ENCODE data around the gene PAFAH1B1. TPM values are rescaled to one million over a fixed set of nuclear protein-coding genes. Genes with fewer than 3 reads are reported as not detected.

The PAFAH1B1 gene
- total RNA-seq, 4 donors from 2014 or later = 33.4 to 91.6 (median 78.8) TPM

- Histone ChIP-seq H3K4me1 (peaks cover 0 to 12% (median 3%) of the 10 kb centered on the region in 3 donors), H3K27me3 (peaks cover 0 to 36% (median 0%) of the 10 kb centered on the region in 4 donors), H3K9me3 (no peaks in the 10 kb centered on the region), H3K36me3 (no peaks in the 10 kb centered on the region), H3K4me3 (no peak overlapping the region), H3K27ac (no peak overlapping the region)
- DNase-seq = no peak
- TF ChIP-seq POLR2A (IDR thresholded peaks at IDR 0.05) (no peak), CTCF (IDR thresholded peaks at IDR 0.05) (no peak)
- WGBS, 2 donors = 47 to 53% methylated on average over 10 of the region's 10 CpGs
- intact Hi-C loops (cut with DNase I) = no loop called here
These were observed 42.0 kb upstream of the PAFAH1B1 start for GRCh38 chr17:2551493-2551892.

DNA sequence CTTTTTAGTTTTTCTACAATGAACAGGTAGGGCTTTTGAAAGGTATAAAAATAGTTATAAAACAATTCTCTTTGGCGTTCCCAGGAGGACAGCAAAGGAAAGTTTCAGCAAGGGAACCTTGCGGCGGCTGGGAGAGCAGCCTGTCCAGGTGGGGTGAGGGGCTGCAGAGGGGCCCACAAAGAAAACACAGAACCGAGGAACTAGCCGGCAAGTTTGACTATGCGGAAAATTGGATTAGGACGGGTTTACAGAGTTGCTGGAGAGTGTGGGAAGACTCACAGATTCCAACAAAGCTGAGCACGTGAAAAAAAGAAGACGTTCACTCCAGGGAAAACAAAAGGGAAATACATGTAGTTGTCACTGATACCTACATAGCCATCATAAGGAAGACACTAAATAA lies 41.5 kb upstream of the PAFAH1B1 start:
- H3K9me3 ChIP-seq = no peaks in the 10 kb centered on the region
- H3K27me3 ChIP-seq = peaks cover 0 to 36% (median 0%) of the 10 kb centered on the region in 4 donors
- no peak overlapping the region for H3K27ac ChIP-seq
- DNase-seq = no peak
- TF ChIP-seq CTCF (IDR thresholded peaks at IDR 0.05) (no peak), POLR2A (IDR thresholded peaks at IDR 0.05) (no peak)
- no peaks in the 10 kb centered on the region for H3K36me3 ChIP-seq
- WGBS, 2 donors = 52 to 56% methylated on average over 9 of the region's 9 CpGs
- intact Hi-C loops (cut with DNase I) = no loop called here
- no peak overlapping the region for H3K4me3 ChIP-seq
- peaks cover 0 to 12% (median 3%) of the 10 kb centered on the region in 3 donors for H3K4me1 ChIP-seq

GRCh38 chr17:2560658-2561057 lies 32.8 kb upstream of the PAFAH1B1 start:
- Histone ChIP-seq H3K36me3 (no peaks in the 10 kb centered on the region), H3K4me3 (no peak overlapping the region), H3K9me3 (peaks cover 0 to 7% (median 0%) of the 10 kb centered on the region in 3 donors), H3K27ac (no peak overlapping the region), H3K27me3 (no peaks in the 10 kb centered on the region), H3K4me1 (peaks cover 0 to 31% (median 3%) of the 10 kb centered on the region in 3 donors)
- WGBS, 2 donors = 59 to 70% methylated on average over 5 of the region's 5 CpGs
- TF ChIP-seq CTCF (IDR thresholded peaks at IDR 0.05) (no peak), POLR2A (IDR thresholded peaks at IDR 0.05) (no peak)
- DNase-seq = no peak
- intact Hi-C loops (cut with DNase I) = no loop called here

DNA sequence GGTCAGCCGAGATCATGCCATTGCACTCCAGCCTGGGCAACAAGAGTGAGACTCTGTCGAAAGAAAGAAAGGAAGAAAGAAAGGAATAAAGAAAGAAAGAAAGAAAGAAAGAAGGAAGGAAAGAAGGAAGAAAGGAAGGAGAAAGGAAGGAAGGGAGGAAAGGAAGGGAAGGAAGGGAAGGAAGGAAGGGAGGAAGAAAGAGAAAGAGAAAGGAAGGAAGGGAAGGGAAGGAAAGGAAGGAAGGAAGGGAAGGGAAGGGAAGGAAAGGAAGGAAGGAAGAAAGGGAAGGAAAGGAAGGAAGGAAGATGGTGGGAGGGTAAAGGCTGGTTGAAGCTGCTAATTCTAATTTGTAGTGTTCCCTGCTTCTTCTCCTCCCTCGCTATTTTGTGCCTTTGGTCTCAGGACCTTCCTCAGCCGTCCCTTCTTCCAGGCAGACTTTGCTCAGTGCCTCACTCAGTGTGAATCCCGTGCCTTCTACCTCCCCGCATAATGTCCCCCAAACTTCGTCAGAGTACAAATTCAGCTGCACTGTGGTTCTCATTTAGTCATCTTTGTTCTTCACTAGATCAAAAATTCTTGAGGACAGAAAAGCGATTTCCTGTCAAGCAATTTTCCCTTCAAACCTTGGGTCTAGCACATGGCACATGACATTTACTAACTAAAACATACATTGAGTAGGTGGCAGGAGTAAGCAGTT lies 31.1 kb upstream of the PAFAH1B1 start:
- Histone ChIP-seq H3K27me3 (no peaks in the 10 kb centered on the region), H3K9me3 (peaks cover 0 to 7% (median 0%) of the 10 kb centered on the region in 3 donors), H3K4me1 (peaks cover 0 to 31% (median 3%) of the 10 kb centered on the region in 3 donors), H3K27ac (peak overlapping the region in 3 of 4 donors; percentile 18 to 83 (median 34)), H3K36me3 (no peaks in the 10 kb centered on the region), H3K4me3 (no peak overlapping the region)
- no peak for DNase-seq
- intact Hi-C loops (cut with DNase I) = no loop called here
- TF ChIP-seq POLR2A (IDR thresholded peaks at IDR 0.05) = no peak
- TF ChIP-seq CTCF (IDR thresholded peaks at IDR 0.05) = no peak
- WGBS, 2 donors = 82 to 83% methylated on average over 8 of the region's 8 CpGs

- H3K36me3 ChIP-seq = no peaks in the 10 kb centered on the region
- 13 to 34% methylated on average over 1 to 6 of the region's 7 CpGs for WGBS, 2 donors
- H3K9me3 ChIP-seq = peaks cover 0 to 7% (median 0%) of the 10 kb centered on the region in 3 donors
- no peaks in the 10 kb centered on the region for H3K27me3 ChIP-seq
- no peak for DNase-seq
- H3K27ac ChIP-seq = peak overlapping the region; percentile 80 to 89 (median 84)
- H3K4me3 ChIP-seq = peak overlapping the region in 1 of 4 donors; percentile 15
- intact Hi-C loops (cut with DNase I) = no loop called here
- TF ChIP-seq POLR2A (IDR thresholded peaks at IDR 0.05) (no peak), CTCF (IDR thresholded peaks at IDR 0.05) (no peak)
- peaks cover 0 to 31% (median 3%) of the 10 kb centered on the region in 3 donors for H3K4me1 ChIP-seq
These were observed 30.4 kb upstream of the PAFAH1B1 start for GRCh38 chr17:2563061-2563460.

Measured in esophagus squamous epithelium (tissue), 5 donors.